ENCODE results near the gene TOP3A.

DNA sequence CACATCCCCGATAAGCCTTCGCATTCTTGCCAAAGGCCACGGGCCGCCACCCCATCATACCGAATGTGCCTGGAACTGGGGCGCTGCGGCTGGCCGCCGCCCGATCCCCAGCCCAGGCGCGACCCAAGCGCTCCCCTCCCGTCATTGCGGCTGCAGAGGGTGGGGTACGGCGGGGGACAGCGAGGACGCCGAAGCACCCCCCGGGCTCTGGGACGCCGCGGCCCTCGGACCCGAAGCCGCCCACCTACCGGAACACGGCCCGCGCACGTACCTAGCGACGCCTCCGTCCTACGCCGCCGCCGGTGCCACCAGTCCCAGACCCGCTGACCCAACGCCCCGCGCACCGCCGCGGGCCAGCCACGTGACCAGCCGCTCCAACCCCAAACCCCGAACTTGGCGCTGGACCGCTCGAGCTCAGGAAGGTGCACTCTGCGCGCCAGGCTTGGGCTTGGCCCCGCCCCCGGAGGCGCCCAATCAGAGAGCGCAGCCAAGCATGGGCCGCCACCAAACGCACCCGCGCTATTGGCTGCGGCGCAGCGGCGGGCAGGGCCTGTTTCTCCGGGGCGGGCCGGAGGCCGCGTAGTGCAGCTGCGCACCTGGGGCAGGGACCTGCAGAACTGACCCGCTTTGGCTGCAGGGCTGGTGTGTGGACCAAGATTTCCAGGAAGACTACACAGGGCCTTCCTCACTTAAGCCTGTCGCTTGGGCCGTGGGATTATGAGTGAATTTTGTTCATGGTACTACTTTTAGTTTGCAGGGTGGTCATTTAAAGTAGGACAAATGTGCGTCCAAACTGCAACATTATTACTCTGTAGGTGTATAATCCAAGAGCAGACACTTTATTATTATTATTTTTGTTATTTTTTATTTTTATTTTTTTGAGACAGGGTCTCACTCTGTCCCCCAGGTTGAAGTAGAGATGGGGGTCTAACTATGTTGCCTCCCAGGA lies 48.6 kb upstream of the TOP3A start, which contains the start of gene SHMT1:
- TF ChIP-seq, protein P1, sequence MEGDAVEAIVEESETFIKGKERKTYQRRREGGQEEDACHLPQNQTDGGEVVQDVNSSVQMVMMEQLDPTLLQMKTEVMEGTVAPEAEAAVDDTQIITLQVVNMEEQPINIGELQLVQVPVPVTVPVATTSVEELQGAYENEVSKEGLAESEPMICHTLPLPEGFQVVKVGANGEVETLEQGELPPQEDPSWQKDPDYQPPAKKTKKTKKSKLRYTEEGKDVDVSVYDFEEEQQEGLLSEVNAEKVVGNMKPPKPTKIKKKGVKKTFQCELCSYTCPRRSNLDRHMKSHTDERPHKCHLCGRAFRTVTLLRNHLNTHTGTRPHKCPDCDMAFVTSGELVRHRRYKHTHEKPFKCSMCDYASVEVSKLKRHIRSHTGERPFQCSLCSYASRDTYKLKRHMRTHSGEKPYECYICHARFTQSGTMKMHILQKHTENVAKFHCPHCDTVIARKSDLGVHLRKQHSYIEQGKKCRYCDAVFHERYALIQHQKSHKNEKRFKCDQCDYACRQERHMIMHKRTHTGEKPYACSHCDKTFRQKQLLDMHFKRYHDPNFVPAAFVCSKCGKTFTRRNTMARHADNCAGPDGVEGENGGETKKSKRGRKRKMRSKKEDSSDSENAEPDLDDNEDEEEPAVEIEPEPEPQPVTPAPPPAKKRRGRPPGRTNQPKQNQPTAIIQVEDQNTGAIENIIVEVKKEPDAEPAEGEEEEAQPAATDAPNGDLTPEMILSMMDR (conservative IDR thresholded peaks at IDR 0.05; ENCODE audit: low read depth, low read length), result no peak
- no peak for TF ChIP-seq RAD21 (IDR thresholded peaks at IDR 0.05; ENCODE audit: low read length)
- no peak for TF ChIP-seq POLR2A (IDR thresholded peaks at IDR 0.05; ENCODE audit: low read depth, low read length)
- TF ChIP-seq NFE2L2 (IDR thresholded peaks at IDR 0.05; ENCODE audit: low read depth, low read length), result no peak
- TF ChIP-seq MAFK (IDR thresholded peaks at IDR 0.05; ENCODE audit: low read depth, low read length), result no peak
- TF ChIP-seq RCOR1 (IDR thresholded peaks at IDR 0.05; ENCODE audit: insufficient replicate concordance, low read length), result no peak
- TF ChIP-seq RFX5 (IDR thresholded peaks at IDR 0.05; ENCODE audit: low read depth, low read length), result peak; percentile 42; the same call in 1 of the 2 replicates
- TF ChIP-seq CEBPB (IDR thresholded peaks at IDR 0.05; ENCODE audit: low read depth, low read length), result no peak
- TF ChIP-seq BHLHE40 (IDR thresholded peaks at IDR 0.05; ENCODE audit: low read depth, low read length), result no peak
- no peak for TF ChIP-seq MAZ (IDR thresholded peaks at IDR 0.05; ENCODE audit: borderline replicate concordance, low read depth, low read length)
- TF ChIP-seq, protein P2, sequence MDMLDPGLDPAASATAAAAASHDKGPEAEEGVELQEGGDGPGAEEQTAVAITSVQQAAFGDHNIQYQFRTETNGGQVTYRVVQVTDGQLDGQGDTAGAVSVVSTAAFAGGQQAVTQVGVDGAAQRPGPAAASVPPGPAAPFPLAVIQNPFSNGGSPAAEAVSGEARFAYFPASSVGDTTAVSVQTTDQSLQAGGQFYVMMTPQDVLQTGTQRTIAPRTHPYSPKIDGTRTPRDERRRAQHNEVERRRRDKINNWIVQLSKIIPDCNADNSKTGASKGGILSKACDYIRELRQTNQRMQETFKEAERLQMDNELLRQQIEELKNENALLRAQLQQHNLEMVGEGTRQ (IDR thresholded peaks at IDR 0.05; ENCODE audit: low read depth, low read length), result peak; percentile 82
- no peak for TF ChIP-seq FOS (IDR thresholded peaks at IDR 0.05; ENCODE audit: low read depth, low read length)
- TF ChIP-seq, protein P3, sequence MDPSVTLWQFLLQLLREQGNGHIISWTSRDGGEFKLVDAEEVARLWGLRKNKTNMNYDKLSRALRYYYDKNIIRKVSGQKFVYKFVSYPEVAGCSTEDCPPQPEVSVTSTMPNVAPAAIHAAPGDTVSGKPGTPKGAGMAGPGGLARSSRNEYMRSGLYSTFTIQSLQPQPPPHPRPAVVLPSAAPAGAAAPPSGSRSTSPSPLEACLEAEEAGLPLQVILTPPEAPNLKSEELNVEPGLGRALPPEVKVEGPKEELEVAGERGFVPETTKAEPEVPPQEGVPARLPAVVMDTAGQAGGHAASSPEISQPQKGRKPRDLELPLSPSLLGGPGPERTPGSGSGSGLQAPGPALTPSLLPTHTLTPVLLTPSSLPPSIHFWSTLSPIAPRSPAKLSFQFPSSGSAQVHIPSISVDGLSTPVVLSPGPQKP (IDR thresholded peaks at IDR 0.05; ENCODE audit: borderline replicate concordance, low read depth, low read length), result no peak

All from IMR-90 (cell line).